Keratinocyte (primary cell): ENCODE data around the gene SSX4B.
"Not testable (repeated sequence)": the region's sequence is repeated elsewhere in the genome, so short reads cannot be mapped to it uniquely, and the experiment has no call there.

Source experiments
- EZH2 ChIP-seq: IDR thresholded peaks from one replicate; pipeline ENCODE4 v1.6.1; 2012; ENCODE audit warnings: inconsistent platforms, mild to moderate bottlenecking, low read length, moderate library complexity
- TF ChIP-seq, protein P1 (sequence below), 3 experiments: IDR thresholded peaks in 1 of 3; conservative IDR thresholded peaks in 1 of 3; optimal IDR thresholded peaks in 1 of 3; 2 replicates in 2 of 3; 3 replicates in 1 of 3; pipeline versions ENCODE3 to v1.5.1; 2011; ENCODE audit warnings: low read length in 3 of 3, mild to moderate bottlenecking in 3 of 3, moderate library complexity in 2 of 3, control low read depth in 1 of 3, inconsistent platforms in 1 of 3; ENCODE audit not compliant: insufficient read depth in 2 of 3; ENCODE audit errors: extremely low read depth in 1 of 3

DNA sequence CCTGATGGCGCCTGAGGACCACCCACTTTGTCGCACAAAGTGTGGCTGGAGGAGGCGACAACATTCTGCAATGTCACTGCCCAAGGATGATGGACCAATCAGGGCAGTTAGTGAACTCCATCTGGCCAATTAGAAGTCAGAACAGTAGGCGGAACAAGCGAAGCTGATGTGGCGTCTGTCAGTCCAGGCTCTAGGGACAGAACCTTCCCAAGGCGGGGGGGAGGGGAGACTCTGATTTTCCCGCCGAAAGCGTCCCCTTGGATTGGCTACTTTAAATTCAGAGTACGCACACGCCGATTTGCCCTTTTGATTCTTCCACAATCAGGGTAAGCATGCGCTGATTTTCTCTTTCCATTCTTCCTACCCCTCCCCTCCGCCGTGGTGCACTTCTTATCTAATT, 28.5 kb downstream of the SSX4B start, which contains the start of gene SSX4:
- TF ChIP-seq, protein P1, sequence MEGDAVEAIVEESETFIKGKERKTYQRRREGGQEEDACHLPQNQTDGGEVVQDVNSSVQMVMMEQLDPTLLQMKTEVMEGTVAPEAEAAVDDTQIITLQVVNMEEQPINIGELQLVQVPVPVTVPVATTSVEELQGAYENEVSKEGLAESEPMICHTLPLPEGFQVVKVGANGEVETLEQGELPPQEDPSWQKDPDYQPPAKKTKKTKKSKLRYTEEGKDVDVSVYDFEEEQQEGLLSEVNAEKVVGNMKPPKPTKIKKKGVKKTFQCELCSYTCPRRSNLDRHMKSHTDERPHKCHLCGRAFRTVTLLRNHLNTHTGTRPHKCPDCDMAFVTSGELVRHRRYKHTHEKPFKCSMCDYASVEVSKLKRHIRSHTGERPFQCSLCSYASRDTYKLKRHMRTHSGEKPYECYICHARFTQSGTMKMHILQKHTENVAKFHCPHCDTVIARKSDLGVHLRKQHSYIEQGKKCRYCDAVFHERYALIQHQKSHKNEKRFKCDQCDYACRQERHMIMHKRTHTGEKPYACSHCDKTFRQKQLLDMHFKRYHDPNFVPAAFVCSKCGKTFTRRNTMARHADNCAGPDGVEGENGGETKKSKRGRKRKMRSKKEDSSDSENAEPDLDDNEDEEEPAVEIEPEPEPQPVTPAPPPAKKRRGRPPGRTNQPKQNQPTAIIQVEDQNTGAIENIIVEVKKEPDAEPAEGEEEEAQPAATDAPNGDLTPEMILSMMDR (optimal IDR thresholded peaks at IDR 0.05 in 1 of 3, IDR thresholded peaks at IDR 0.05 in 1 of 3, conservative IDR thresholded peaks at IDR 0.05 in 1 of 3; ENCODE audit: extremely low read depth in 1 of 3, insufficient read depth in 2 of 3, low read length in 3 of 3), result not testable (repeated sequence)
- TF ChIP-seq EZH2, result not testable (repeated sequence)
